HG02973 (cell line): ENCODE data around the gene ANXA5.
"Not testable (repeated sequence)": the region's sequence is repeated elsewhere in the genome, so short reads cannot be mapped to it uniquely, and the experiment has no call there.

Source experiments
- ATAC-seq: cut with Tn5 transposase; IDR thresholded peaks from one replicate; pipeline ENCODE4 v1.9.1; 2021; ENCODE audit warnings: moderate library complexity; ENCODE audit not compliant: unreplicated experiment

Gene ANXA5

GRCh38 chr4:121679951-121680350 lies 16.8 kb downstream of the ANXA5 start:
- ATAC-seq = no peak

GRCh38 chr4:121679267-121679666 lies 17.5 kb downstream of the ANXA5 start:
- no peak for ATAC-seq

- ATAC-seq = no peak
These were observed 19.3 kb downstream of the ANXA5 start for GRCh38 chr4:121677524-121677923.

- ATAC-seq = no peak
These were observed 20.3 kb downstream of the ANXA5 start for GRCh38 chr4:121676345-121677075.

GRCh38 chr4:121675715-121676114 lies 21.1 kb downstream of the ANXA5 start:
- no peak for ATAC-seq

- ATAC-seq = no peak
These were observed 22.1 kb downstream of the ANXA5 start for GRCh38 chr4:121674696-121675095.

- ATAC-seq = no peak
These were observed 22.6 kb downstream of the ANXA5 start for GRCh38 chr4:121674191-121674590.

- no peak for ATAC-seq
These were observed 27.6 kb downstream of the ANXA5 start for GRCh38 chr4:121669163-121669550.

- no peak for ATAC-seq
These were observed 28.2 kb downstream of the ANXA5 start for GRCh38 chr4:121668368-121669162.

- ATAC-seq = no peak
These were observed 30.6 kb downstream of the ANXA5 start for GRCh38 chr4:121666091-121666679.

GRCh38 chr4:121665371-121665770 lies 31.4 kb downstream of the ANXA5 start:
- no peak for ATAC-seq

- no peak for ATAC-seq
These were observed 34.6 kb downstream of the ANXA5 start for GRCh38 chr4:121662225-121662624.

GRCh38 chr4:121660175-121660933 lies 36.4 kb downstream of the ANXA5 start:
- not testable (repeated sequence) for ATAC-seq

- no peak for ATAC-seq
These were observed 38.7 kb downstream of the ANXA5 start for GRCh38 chr4:121658125-121658524.

GRCh38 chr4:121656269-121656641 lies 40.5 kb downstream of the ANXA5 start:
- ATAC-seq = no peak

GRCh38 chr4:121655320-121656268 lies 41.2 kb downstream of the ANXA5 start:
- ATAC-seq = no peak

- ATAC-seq = peak; percentile 92
These were observed 42.0 kb downstream of the ANXA5 start for GRCh38 chr4:121654738-121655137.

- ATAC-seq = no peak
These were observed 42.8 kb downstream of the ANXA5 start for GRCh38 chr4:121653986-121654385.

GRCh38 chr4:121653214-121653613 lies 43.6 kb downstream of the ANXA5 start:
- no peak for ATAC-seq

- ATAC-seq = no peak
These were observed 45.2 kb downstream of the ANXA5 start for GRCh38 chr4:121651597-121651996.
